Measurements from ENCODE around the gene SLC6A13.

- TF ChIP-seq TAF1 (IDR thresholded peaks at IDR 0.05; ENCODE audit: borderline replicate concordance, low read depth, low read length), result no peak
- TF ChIP-seq POLR2A (IDR thresholded peaks at IDR 0.05; ENCODE audit: low read depth, low read length), result no peak
- TF ChIP-seq POLR2AphosphoS5 (IDR thresholded peaks at IDR 0.05; ENCODE audit: low read depth, low read length), result no peak
These were observed 27.7 kb downstream of the SLC6A13 start for GRCh38 chr12:234891-235415.

Measured in GM12892 (cell line).